GM21786 (cell line): ENCODE data around the gene PTPRD.

Experiments
- ATAC-seq: cut with Tn5 transposase; IDR thresholded peaks from one replicate; pipeline ENCODE4 v1.9.1; 2021; ENCODE audit not compliant: unreplicated experiment

Gene PTPRD

GRCh38 chr9:10272830-10273229 is 340.0 kb downstream of the PTPRD start:
- no peak for ATAC-seq

- ATAC-seq: peak; percentile 70
Measured at GRCh38 chr9:10268531-10269485, 344.0 kb downstream of the PTPRD start.

GRCh38 chr9:10265153-10265631 is 347.6 kb downstream of the PTPRD start:
- no peak for ATAC-seq

DNA sequence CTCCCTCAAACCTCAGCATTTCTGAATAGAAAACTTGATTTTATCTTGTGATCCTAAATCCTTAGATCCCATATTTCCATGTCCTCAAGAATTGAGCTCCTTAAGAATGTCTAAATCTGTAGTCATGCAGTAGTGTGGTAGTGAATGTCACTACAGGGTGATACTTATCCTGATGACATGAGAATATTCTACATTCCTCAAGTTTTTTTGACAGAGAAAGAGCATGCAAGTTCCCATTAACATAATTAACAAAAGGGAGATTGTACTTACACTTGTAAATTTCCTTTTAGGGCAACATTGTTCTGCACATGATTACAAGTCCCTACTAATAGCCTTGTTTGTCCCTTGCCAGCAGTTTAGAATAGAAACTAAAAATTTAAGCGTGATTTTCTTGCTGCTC is 352.3 kb downstream of the PTPRD start:
- ATAC-seq: no peak

GRCh38 chr9:10259668-10260067 is 353.1 kb downstream of the PTPRD start:
- ATAC-seq: no peak

DNA sequence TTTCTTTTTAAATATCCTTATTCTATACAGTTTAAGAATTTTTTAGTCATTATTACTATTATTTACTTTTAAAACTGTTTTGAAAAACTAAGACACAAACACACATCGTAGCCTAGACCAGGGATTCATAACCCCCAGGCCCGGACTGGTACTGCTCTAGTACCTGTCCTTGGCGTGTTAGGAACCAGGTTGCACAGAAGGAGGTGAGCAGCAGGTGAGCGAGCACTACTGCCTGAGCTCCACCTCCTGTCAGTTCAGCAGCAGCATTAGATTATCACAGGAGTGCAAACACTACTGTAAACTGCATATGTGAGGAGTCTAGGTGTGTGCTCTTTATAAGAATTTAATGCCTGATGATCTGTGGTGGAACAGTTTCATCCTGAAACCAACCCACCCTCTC is 357.0 kb downstream of the PTPRD start:
- no peak for ATAC-seq

- no peak for ATAC-seq
Measured at GRCh38 chr9:10254338-10254737, 358.5 kb downstream of the PTPRD start.

DNA sequence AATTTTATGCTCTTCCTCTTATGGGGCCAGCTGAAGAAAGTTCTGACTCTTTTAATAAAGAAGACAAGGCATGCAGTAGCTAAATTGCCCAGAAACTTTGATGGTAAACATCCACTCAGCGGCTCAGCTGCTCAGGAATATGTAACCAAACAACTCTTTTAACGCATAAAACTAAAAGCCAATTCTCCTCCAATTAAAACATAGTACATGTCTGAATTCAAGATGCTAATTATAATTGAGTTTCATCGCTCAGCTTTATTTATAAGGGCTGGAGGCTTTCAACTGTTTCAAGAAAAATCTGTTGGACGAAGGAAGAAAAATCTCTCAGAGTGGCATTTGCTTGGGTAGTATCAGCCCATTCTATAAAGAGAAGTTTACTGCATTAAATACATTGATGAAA is 359.5 kb downstream of the PTPRD start:
- no peak for ATAC-seq

- no peak for ATAC-seq
Measured at GRCh38 chr9:10252174-10252573, 360.6 kb downstream of the PTPRD start.

GRCh38 chr9:10251490-10251889 is 361.3 kb downstream of the PTPRD start:
- no peak for ATAC-seq

GRCh38 chr9:10250219-10250618 is 362.6 kb downstream of the PTPRD start:
- no peak for ATAC-seq

DNA sequence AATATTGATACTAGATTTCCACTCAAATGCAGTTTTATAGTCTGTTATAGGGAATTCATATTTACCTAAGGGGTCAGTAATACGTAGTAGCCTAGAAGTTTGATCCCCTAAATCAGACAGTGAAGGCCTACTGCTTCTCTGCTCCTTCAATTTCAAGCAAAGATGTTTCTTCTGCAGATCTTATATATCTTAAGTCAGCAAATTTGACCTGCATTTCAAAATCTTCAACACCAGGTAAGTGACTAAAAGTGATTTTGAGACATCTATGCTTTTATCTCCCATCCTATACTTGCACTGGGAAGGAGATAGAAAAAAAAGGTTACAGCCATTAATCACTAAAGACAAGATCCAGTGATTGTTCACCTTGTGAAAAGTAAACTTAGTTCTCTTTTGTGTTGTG is 363.9 kb downstream of the PTPRD start:
- no peak for ATAC-seq

DNA sequence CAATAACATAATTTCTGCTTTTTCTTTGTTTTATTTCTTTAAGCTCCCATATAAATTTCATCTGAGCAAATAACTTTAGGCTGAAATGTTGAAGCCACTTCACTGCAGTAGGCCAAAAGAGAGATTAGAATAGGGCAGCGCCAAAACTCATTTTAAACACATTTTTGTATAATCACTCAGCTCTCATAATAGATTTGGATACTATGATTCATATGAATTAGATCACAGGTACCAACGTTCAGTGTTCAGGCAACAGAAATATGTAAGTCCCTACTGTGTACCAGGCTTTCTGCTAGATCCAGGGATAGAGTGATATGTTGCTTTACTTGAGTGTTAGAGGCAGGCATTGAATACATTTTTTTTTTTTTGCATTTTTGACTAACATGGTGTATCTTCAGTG is 370.5 kb downstream of the PTPRD start:
- ATAC-seq: no peak

DNA sequence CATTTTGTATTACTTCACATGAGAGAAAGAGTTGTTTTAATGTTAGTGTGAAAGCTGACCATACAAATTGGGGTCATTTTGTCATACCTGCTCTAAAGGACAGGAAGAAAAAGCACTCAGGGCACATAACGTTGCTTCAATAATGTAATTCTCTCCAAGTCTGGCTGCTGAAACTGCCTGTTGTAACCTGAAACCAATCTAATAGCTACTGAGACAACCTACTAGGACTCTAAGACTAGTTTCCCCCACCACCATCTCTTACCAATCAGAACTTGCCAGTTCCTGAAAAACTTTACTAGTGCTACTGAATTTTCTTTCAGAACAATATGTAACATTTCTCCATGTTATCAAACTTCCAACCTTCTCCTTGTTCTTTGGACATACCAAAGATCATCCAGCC is 374.7 kb downstream of the PTPRD start:
- ATAC-seq: no peak

DNA sequence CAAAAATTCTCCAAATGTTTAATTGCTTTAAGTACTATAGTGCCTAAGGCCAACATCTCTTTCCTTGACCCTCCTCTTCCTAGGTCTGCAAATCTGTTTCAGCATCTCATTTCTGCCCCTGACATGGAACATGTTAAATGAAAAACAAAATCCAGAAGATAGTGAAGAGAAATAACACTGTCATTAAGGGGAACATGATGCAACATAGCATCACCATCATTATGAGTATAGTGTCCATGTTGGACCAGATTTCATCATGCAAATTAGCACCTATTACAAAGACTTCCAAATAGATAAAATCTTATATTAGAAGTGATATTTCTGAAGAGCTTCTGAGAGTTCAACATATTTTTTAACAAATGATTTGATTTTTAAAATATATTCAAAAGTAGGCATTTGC is 375.2 kb downstream of the PTPRD start:
- no peak for ATAC-seq

DNA sequence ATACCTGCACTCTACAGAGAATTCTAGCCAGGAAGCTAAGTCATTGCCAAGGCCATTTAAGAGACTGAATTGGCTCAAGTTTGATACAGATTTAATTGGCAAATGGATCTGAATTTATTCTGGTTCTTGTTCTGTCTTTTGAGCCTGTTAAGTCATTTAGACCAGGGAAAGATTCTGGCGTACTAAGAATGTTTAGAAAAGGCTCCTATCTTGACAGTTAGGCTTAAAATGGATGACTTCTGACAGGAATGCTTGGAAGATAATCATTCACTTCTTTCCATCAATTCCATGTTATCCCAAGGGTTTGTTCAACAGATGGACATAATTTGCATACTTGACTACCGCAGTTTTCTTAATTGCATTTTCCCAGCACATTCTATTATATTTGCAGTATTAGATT is 376.6 kb downstream of the PTPRD start:
- ATAC-seq: no peak

GRCh38 chr9:10235376-10235775 is 377.4 kb downstream of the PTPRD start:
- ATAC-seq: no peak

GRCh38 chr9:10232352-10232930 is 380.4 kb downstream of the PTPRD start:
- no peak for ATAC-seq

DNA sequence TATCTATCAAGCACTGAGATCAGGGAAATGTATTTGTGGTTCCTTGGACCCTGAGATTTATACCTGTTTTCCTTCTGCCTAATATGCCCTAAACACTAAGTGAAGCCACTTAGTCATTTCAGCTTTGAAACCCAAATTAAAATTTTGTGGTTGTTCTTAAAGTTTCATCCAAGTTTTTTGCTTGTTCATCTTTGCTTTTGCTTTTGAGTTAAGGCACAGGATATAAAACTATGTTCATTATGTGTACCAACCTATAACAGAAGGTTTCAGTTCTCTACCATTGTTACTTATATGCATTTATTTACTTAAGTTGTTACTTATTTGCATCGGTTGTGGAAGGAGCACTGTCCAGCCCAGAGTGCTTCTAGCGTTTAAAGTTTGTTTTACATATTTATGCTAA is 382.3 kb downstream of the PTPRD start:
- peak; percentile 86 for ATAC-seq

DNA sequence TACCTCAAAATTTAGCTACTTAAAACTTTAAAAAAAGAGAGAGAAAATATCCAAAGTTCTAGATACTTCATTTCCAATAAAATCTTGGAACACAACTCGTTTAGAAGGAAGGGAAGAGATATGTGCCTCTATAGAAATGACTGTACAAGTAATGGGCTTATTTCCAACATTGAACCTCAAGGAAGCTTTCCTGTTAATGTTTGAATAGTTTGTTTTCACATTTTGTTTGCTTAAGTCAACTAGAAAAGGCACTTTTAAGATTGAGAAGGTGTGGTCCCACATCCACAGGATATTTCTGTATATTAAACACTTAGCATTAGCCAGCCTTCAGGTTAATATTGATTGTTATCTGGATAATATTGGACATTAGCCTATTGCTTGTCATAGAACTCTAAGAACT is 384.7 kb downstream of the PTPRD start:
- no peak for ATAC-seq

- no peak for ATAC-seq
Measured at GRCh38 chr9:10226996-10227395, 385.8 kb downstream of the PTPRD start.

GRCh38 chr9:10212702-10213101 is 400.1 kb downstream of the PTPRD start:
- no peak for ATAC-seq
